ENCODE measurements around the gene PGM2. TPM values are rescaled to one million over a fixed set of nuclear protein-coding genes. Genes with fewer than 3 reads are reported as not detected.

The PGM2 gene
- polyA plus RNA-seq, 1 experiment = 17.0 TPM

GRCh38 chr4:37903901-37904300 is 77.4 kb downstream of the PGM2 start:
- Histone ChIP-seq H3K36me3 (ENCODE audit: control insufficient read depth, insufficient read depth, low read length) (no peaks in the 10 kb centered on the region), H3K4me3 (ENCODE audit: low read depth, low read length) (no peak overlapping the region), H3K27me3 (ENCODE audit: control insufficient read depth, insufficient read depth, low read length) (peaks cover 3% of the 10 kb centered on the region)
- TF ChIP-seq, protein P1, sequence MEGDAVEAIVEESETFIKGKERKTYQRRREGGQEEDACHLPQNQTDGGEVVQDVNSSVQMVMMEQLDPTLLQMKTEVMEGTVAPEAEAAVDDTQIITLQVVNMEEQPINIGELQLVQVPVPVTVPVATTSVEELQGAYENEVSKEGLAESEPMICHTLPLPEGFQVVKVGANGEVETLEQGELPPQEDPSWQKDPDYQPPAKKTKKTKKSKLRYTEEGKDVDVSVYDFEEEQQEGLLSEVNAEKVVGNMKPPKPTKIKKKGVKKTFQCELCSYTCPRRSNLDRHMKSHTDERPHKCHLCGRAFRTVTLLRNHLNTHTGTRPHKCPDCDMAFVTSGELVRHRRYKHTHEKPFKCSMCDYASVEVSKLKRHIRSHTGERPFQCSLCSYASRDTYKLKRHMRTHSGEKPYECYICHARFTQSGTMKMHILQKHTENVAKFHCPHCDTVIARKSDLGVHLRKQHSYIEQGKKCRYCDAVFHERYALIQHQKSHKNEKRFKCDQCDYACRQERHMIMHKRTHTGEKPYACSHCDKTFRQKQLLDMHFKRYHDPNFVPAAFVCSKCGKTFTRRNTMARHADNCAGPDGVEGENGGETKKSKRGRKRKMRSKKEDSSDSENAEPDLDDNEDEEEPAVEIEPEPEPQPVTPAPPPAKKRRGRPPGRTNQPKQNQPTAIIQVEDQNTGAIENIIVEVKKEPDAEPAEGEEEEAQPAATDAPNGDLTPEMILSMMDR (IDR thresholded peaks at IDR 0.05; ENCODE audit: insufficient read depth, low read depth, low read length) = no peak
- no peak for DNase-seq (ENCODE audit: low read depth)
- POLR2A ChIA-PET = interaction anchor here (0.6 kb wide), 1 partner anchor 15 kb away, joined by 4 read pairs; no protein-coding TSS in a partner anchor
- CTCF ChIA-PET = no interaction called here

DNA sequence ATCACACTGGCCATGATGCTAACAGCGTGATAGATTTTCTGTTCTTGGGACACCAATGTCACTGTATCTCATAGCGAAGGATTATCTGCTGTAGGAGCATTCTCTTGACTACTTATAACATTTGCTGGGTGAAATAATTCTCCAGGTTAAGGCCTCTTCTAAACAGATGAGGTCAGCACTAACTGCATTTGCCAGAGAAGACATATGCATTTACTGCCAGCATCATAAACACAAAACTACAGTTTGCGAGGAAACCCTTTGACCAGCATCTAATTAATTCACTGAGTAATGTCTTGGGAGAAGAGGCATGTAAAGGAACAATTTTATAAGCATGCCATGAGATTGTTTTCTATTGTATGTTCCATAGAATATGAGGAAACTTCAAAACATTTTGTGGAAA is 78.3 kb downstream of the PGM2 start:
- ChIA-PET CTCF (no interaction called here), POLR2A (no interaction called here)
- no peak for DNase-seq (ENCODE audit: low read depth)
- H3K36me3 ChIP-seq (ENCODE audit: control insufficient read depth, insufficient read depth, low read length) = no peaks in the 10 kb centered on the region
- TF ChIP-seq, protein P1 (IDR thresholded peaks at IDR 0.05; ENCODE audit: insufficient read depth, low read depth, low read length) = no peak
- no peak overlapping the region for H3K4me3 ChIP-seq (ENCODE audit: low read depth, low read length)
- H3K27me3 ChIP-seq (ENCODE audit: control insufficient read depth, insufficient read depth, low read length) = peaks cover 3% of the 10 kb centered on the region

- no peak for DNase-seq (ENCODE audit: low read depth)
- ChIA-PET CTCF (no interaction called here), POLR2A (no interaction called here)
- TF ChIP-seq, protein P1 (IDR thresholded peaks at IDR 0.05; ENCODE audit: insufficient read depth, low read depth, low read length) = no peak
- H3K27me3 ChIP-seq (ENCODE audit: control insufficient read depth, insufficient read depth, low read length) = peaks cover 3% of the 10 kb centered on the region
- H3K36me3 ChIP-seq (ENCODE audit: control insufficient read depth, insufficient read depth, low read length) = no peaks in the 10 kb centered on the region
- no peak overlapping the region for H3K4me3 ChIP-seq (ENCODE audit: low read depth, low read length)
These were observed 79.2 kb downstream of the PGM2 start for GRCh38 chr4:37905533-37906169.

DNA sequence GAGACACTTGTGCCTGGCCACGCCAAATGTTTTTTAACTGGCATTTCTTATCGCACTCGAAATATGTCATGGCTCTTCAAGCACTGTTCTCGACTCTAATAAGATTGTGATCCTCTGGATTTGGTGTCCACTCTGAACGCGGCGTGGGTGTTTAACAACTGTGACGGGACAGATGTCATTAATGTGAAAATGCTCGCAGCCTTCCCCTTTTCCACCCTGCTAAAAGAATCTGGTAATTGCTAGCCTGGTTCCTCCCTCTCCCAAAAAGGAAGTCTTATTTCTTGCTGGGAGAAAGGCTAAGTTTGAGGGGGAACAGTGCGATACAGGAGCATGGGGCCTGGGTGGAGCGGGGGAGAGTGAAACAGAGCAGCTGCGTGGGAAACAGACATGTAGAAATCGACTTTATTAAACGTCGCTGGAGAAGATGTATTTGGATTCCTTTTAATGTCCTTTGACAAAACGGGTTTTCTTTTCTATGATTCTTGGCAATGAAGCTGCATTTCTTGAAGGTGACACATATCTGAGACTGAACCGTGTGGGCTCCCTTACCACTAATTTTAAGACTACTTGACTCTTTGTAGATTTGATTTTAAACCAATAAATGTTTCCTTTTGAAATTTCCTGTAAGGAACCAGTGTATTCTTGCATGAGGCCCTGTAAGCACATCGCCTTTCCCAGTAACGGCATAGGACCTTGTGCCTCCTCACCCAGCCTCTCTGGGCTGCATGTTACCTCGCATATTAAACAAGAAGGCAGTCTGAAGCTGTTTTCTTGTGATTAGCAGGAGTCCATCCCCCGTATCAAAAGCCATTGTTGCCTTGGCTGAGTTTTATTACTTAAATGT is 82.2 kb downstream of the PGM2 start:
- POLR2A ChIA-PET = no interaction called here
- Histone ChIP-seq H3K36me3 (ENCODE audit: control insufficient read depth, insufficient read depth, low read length) (no peaks in the 10 kb centered on the region), H3K27me3 (ENCODE audit: control insufficient read depth, insufficient read depth, low read length) (peaks cover 5% of the 10 kb centered on the region), H3K4me3 (ENCODE audit: low read depth, low read length) (no peak overlapping the region)
- no peak for DNase-seq (ENCODE audit: low read depth)
- CTCF ChIA-PET = no interaction called here
- TF ChIP-seq, protein P1 (IDR thresholded peaks at IDR 0.05; ENCODE audit: insufficient read depth, low read depth, low read length) = no peak

DNA sequence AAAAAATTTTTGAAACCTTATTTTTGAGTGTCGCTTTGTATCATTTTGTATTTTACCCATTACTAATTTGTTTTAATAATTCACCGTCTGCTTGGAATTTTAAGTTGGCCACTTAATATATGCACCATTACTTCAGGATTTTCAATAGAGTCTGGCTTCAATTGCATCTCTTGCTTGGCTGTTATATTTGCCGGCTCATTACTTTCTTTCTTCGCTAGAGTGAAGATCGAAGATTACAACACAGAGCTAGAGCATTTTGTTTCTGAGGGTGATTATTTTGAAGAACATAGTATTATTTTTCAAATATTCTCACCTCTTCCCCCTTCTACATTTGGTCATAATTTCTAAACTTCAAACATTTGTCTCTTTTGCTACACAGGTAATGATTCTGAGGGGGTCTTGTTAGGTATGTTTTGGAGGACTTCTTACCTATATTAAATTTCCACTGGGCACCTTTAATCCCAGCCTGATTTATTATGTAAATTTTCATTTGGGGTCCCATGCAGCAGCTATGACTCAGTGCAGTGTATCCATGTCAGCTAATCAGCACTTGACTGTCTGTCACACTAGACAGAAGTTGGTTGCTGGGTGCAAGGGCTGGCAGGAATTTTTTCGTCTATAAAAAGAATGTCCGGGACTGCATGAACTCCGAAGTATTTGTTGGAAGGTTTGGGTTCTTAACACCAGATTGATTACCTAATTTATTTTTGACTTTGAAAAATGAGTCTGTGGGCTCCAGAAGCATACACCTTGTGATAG is 83.0 kb downstream of the PGM2 start:
- peaks cover 6% of the 10 kb centered on the region for H3K27me3 ChIP-seq (ENCODE audit: control insufficient read depth, insufficient read depth, low read length)
- TF ChIP-seq, protein P1 (IDR thresholded peaks at IDR 0.05; ENCODE audit: insufficient read depth, low read depth, low read length) = no peak
- DNase-seq (ENCODE audit: low read depth) = no peak
- no peaks in the 10 kb centered on the region for H3K36me3 ChIP-seq (ENCODE audit: control insufficient read depth, insufficient read depth, low read length)
- ChIA-PET POLR2A (no interaction called here), CTCF (interaction anchor here (1.0 kb wide), 1 partner anchor 21 kb away, joined by 4 read pairs; no protein-coding TSS in a partner anchor)
- no peak overlapping the region for H3K4me3 ChIP-seq (ENCODE audit: low read depth, low read length)
